CD4-positive, alpha-beta T cell treated with Interleukin-6 at 100 ng/mL for 8 hours (primary cell): ENCODE data around the gene SLC19A3.
"Not testable (repeated sequence)": the region's sequence is repeated elsewhere in the genome, so short reads cannot be mapped to it uniquely, and the experiment has no call there.

Source experiments
- DNase-seq: peaks from one replicate; pipeline ENCODE4 v3.0.0-alpha.2; 2020; ENCODE audit warnings: mixed read lengths, low spot score

SLC19A3 gene

GRCh38 chr2:227717687-227718567 is at the start of gene SLC19A3:
SLC19A3 (minus strand) TSS chr2:227718028; CDS start chr2:227702318, 15,710 bp downstream.
- no peak for DNase-seq

DNA sequence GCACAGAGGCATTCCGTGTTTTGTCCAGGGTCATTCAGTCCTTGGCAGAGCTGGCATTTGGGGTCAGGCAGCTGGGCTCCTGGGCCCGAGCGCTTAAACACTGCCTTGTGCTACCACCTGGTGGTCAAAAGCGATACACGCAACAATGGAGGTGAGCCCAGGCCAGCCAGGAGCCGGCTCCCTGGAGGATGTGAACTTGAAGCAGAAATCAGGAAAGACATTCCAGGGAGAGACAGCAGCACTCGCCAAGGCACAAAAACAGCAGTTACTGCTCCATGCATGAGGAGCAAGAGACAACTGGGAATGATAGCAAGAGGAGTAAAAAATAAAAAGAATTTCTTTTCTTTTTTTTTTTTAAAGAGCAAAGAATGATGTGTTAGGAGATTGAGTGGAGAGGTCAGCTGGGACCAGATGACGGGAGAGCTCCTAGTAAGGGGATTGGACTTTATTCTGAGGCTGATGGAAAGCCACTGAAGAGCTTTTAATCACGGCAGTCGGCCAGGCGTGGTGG is 48.6 kb upstream of the SLC19A3 start:
- peak; percentile 45 for DNase-seq

DNA sequence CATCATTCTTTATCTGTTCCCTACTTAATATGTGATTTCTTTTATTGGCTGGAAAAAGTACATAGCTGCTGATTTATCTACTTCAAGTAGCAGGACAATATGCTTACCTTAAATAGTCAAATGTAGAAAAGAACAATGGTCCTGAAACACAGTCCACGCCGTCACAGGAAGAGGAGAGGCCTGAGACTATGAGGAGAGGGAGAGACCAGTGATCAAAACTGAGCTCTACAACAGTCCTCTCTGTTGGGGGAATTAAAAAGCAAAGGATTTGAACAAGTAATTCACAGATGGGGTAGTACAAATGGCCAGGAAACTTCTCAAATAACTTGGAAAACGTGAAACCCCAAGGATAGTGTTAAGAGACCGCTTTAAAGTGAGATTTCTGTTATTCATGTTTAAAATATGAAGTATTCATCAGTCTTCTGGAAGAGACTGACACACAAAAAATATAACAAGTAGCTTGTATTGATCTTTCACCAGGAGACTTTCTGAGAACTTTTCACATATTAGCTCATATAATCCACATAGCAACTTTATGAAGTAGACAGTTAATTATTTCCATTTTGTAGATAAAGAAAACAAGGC is 48.1 kb upstream of the SLC19A3 start:
- no peak for DNase-seq

- DNase-seq, result no peak
Measured at GRCh38 chr2:227761740-227762476, 44.1 kb upstream of the SLC19A3 start.

GRCh38 chr2:227759411-227760118 is 41.7 kb upstream of the SLC19A3 start:
- no peak for DNase-seq

GRCh38 chr2:227756261-227756660 is 38.4 kb upstream of the SLC19A3 start:
- not testable (repeated sequence) for DNase-seq

GRCh38 chr2:227748079-227748478 is 30.3 kb upstream of the SLC19A3 start:
- no peak for DNase-seq

- DNase-seq, result no peak
Measured at GRCh38 chr2:227745594-227745993, 27.8 kb upstream of the SLC19A3 start, which contains the start of gene SCYGR8. SCYGR8 (plus strand) TSS chr2:227745894; CDS start chr2:227745894, 0 bp downstream.

GRCh38 chr2:227740705-227741104 is 22.9 kb upstream of the SLC19A3 start:
- not testable (repeated sequence) for DNase-seq

GRCh38 chr2:227739351-227739750 is 21.5 kb upstream of the SLC19A3 start:
- DNase-seq, result no peak

DNA sequence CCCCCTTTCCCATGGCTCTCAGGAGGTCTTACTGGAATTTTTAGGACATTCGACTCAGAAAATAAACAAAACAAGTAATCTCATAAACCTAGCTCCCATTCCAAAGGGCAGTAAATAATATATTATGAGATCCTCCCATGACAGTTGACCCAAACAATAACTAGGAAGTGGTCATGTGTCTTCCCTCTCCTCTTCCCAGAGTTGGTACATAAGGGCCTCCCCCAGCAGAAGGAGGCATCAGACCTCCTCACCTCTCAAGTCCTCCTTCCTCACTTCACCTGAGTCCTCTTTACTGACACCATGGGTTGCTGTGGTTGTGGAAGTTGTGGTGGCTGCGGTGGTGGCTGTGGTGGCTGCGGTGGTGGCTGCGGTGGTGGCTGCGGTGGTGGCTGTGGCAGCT is 10.2 kb upstream of the SLC19A3 start, which contains the start of gene SCYGR7:
Gene SCYGR7, plus strand, starts transcription at position 301 of the 400 bp plus-strand sequence. Its CDS starts 0 bp downstream, at position 301.
- DNase-seq, result no peak

DNA sequence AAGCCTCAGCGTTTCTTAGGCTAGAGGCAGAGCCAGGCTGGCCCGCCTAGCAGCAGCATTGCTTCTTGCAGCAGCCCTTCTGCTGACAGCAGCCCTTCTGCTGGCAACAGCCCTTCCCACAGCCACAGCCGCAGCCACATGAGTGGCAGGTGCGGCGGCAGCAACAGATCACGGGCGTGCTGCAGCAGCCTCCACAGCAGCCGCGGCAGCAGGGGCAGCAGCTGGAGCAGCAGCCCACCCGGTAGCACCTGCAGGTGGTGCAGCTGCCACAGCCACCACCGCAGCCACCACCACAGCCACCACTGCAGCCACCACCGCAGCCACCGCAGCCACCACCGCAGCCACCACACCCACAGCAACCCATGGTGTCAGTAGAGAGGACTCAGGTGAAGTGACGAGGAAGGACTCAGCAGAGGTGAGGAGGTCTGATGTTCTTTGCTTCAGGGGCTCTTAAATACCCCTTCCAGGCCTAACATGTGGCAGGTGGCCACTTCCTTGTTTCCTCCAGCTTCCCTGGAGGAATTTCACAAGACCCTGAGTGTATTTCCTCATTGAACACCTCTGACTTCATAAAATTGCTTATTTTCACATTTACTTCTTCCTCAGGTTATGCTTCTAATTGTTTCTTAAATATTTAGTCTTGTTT is 6.7 kb upstream of the SLC19A3 start, which contains the start of gene SCYGR6:
Gene SCYGR6, minus strand, starts transcription at position 364 of the 646 bp plus-strand sequence. Its CDS starts 0 bp downstream, at position 364.
- no peak for DNase-seq

DNA sequence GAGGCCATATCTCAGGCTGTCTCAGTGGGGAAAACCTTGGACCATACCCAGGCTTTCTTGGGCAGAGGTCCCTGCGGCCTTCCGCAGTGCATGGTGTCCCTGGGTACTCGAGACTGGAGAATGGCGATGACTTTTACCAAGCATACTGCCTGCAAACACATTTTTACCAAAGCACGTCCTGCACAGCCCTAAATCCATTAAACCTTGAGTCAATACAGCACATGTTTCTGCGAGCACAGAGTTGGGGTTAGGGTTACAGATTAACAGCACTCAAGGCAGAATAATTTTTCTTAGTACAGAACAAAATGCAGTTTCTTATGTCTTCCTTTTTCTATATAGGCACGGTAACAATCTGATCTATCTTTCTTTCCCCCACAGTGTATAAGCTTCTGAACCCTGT is 5.0 kb upstream of the SLC19A3 start:
- not testable (repeated sequence) for DNase-seq

- DNase-seq, result no peak
Measured at GRCh38 chr2:227720680-227721079, 2.9 kb upstream of the SLC19A3 start.

DNA sequence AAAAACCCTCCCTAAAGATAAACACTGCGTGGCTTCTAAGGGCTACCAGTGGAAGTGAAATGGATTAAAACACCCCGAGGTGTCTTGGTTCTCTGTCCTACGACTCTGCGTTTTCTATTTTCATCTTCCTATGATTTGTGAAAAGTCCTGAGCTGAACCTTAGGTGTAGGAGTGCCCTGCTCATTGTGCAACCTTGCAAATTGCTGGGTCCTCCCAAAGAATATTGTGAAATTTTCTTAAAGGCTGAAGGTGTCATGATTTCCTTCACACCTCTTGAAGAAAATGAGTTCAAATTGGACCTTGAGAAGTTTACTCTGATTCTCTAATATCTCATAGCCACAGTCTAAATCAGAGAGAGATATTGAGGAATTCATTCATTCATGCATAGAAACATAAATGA is 1.8 kb upstream of the SLC19A3 start:
- DNase-seq, result no peak

- no peak for DNase-seq
Measured at GRCh38 chr2:227716501-227716900, 1.3 kb downstream of the SLC19A3 start.

DNA sequence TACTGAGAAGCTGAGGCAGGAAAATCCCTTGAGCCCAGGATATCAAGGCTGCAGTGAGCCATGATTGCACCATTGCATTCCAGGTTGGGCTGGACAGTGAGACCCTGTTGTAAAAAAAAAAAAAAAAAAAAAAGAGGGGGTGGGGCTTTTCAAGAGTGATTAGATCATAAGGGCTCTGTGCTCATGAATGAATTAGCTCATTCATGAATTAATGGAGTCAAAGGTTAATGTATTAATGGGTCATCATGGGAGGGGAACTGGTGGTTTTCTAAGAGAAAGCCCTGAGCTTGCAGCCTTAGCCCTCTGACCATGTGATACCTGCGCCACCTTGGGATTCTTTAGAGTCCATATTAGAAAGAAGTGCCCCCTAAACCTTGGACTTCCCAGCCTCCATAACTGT is 4.5 kb downstream of the SLC19A3 start:
- no peak for DNase-seq

GRCh38 chr2:227710986-227711385 is 6.8 kb downstream of the SLC19A3 start:
- no peak for DNase-seq

GRCh38 chr2:227707390-227707789 is 10.4 kb downstream of the SLC19A3 start:
- DNase-seq, result no peak

DNA sequence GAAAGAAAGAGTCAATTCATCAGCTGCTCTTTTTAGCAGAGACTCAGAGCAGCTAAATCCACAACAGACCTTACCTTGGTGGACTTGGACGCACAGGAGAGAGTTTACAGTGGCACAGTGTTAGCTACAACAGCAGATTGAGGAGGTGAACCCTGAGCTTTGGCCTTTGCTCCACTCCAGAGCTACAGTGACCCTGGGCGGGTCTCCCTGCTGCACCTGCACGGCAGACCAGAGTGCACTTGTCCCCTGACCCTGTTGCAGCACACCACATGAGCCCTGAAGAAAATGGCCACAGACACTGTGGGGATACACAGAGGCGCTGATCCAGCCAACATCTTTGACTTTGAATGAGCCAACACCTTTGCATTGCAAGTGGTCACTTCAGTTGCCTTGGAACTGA is 11.0 kb downstream of the SLC19A3 start:
- no peak for DNase-seq

DNA sequence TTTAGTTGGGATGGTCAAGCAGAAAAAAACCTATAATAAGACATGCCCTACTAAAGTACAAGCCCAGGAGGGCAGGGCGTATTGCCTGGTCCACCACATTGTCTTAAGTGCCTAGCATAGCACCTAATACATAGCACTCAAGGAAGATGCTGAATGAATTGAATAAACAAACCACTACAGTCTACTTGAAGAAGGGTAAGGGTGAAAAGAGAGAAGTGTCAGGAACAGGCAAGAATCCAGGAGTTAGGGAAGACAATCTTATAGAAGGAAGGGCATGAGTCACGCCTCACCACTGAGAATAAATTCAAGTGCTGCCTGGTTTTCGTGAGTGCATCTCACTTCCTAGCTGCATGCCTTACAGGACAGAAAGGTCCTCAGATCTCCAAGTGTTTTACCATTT is 13.9 kb downstream of the SLC19A3 start:
- no peak for DNase-seq
